Tibial artery (tissue), 4 donors: ENCODE results near the gene CPOX.

Experiments used
- DNase-seq, 2 donors: peaks; one replicate each; pipeline ENCODE4 v3.0.0-alpha.2; 2019
- H3K27ac ChIP-seq, 2 donors: fragments of 200-600 bp; sonication (generic) in 1 of 2; 1 replicate in 1 of 2; 2 replicates in 1 of 2; pipeline ENCODE4 v1.5.1; 2018 to 2019; ENCODE audit warnings: mild to moderate bottlenecking in 1 of 2
- H3K27me3 ChIP-seq, 2 donors: fragments of 200-600 bp; sonication (generic) in 1 of 2; one replicate each; pipeline versions ENCODE4 v1.5.1 to v1.6.0; 2016 to 2019
- H3K36me3 ChIP-seq, 3 donors: fragments of 200-600 bp; sonication (generic) in 2 of 3; one replicate each; pipeline ENCODE4 v1.5.1; 2016 to 2019; ENCODE audit warnings: mild to moderate bottlenecking in 2 of 3
- H3K4me1 ChIP-seq, 4 donors: fragments of 200-600 bp; sonication (generic) in 2 of 4; 1 replicate in 3 of 4; 2 replicates in 1 of 4; pipeline ENCODE4 v1.5.1; 2016 to 2019
- H3K4me3 ChIP-seq, 2 donors: fragments of 200-600 bp; sonication (generic) in 1 of 2; 1 replicate in 1 of 2; 2 replicates in 1 of 2; pipeline ENCODE4 v1.5.1; 2018 to 2019; ENCODE audit warnings: mild to moderate bottlenecking in 2 of 2
- H3K9me3 ChIP-seq, 3 donors: fragments of 200-600 bp; sonication (generic) in 1 of 3; one replicate each; pipeline ENCODE4 v1.5.1; 2016 to 2019
- intact Hi-C: fragments of 100-400 bp; cut with DNase I; formaldehyde crosslinking; loops from one replicate; pipeline ENCODE4 v1.15.0; 2023; ENCODE audit warnings: low total_unique reads
- TF ChIP-seq, protein P1 (sequence below), 2 experiments: fragments of 200-600 bp in 1 of 2; fragments of 450-650 bp in 1 of 2; IDR thresholded peaks; one replicate each; pipeline ENCODE4 v1.5.1; 2017 to 2019; ENCODE audit warnings: antibody characterized with exemption in 2 of 2, mild to moderate bottlenecking in 1 of 2, moderate library complexity in 1 of 2

CPOX gene

DNA sequence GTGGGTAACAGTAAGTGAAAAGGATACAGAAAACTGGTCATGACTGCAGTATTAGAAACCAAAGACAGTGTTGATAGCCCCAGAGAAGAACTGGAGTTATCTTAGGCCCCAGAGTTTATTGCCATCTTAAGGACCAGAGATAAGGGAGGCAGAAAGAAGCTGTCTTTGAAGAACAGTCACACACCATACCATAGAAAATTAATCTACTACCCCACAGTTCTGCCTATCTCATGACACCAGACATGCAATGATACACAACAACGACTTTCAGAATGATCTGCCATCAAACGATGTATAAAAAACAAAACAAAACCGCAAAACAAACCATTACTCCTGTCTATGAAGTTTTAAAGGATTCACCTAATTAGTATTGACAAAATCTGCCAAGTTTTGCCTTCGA lies 9.6 kb downstream of the CPOX start:
- H3K27ac ChIP-seq = no peak overlapping the region
- H3K36me3 ChIP-seq = peaks cover 15 to 42% (median 22%) of the 10 kb centered on the region in 3 donors
- intact Hi-C loops = no loop called here
- no peak overlapping the region for H3K4me3 ChIP-seq
- H3K27me3 ChIP-seq = no peaks in the 10 kb centered on the region
- no peaks in the 10 kb centered on the region for H3K9me3 ChIP-seq
- TF ChIP-seq, protein P1, sequence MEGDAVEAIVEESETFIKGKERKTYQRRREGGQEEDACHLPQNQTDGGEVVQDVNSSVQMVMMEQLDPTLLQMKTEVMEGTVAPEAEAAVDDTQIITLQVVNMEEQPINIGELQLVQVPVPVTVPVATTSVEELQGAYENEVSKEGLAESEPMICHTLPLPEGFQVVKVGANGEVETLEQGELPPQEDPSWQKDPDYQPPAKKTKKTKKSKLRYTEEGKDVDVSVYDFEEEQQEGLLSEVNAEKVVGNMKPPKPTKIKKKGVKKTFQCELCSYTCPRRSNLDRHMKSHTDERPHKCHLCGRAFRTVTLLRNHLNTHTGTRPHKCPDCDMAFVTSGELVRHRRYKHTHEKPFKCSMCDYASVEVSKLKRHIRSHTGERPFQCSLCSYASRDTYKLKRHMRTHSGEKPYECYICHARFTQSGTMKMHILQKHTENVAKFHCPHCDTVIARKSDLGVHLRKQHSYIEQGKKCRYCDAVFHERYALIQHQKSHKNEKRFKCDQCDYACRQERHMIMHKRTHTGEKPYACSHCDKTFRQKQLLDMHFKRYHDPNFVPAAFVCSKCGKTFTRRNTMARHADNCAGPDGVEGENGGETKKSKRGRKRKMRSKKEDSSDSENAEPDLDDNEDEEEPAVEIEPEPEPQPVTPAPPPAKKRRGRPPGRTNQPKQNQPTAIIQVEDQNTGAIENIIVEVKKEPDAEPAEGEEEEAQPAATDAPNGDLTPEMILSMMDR (IDR thresholded peaks at IDR 0.05) = no peak
- no peak for DNase-seq
- no peaks in the 10 kb centered on the region for H3K4me1 ChIP-seq

- intact Hi-C loops = no loop called here
- H3K36me3 ChIP-seq = peaks cover 24 to 60% (median 34%) of the 10 kb centered on the region in 3 donors
- no peak for DNase-seq
- TF ChIP-seq, protein P1 (IDR thresholded peaks at IDR 0.05) = no peak
- no peak overlapping the region for H3K4me3 ChIP-seq
- no peaks in the 10 kb centered on the region for H3K27me3 ChIP-seq
- no peaks in the 10 kb centered on the region for H3K4me1 ChIP-seq
- no peaks in the 10 kb centered on the region for H3K9me3 ChIP-seq
- no peak overlapping the region for H3K27ac ChIP-seq
These were observed 11.4 kb downstream of the CPOX start for GRCh38 chr3:98582042-98582441.

- Histone ChIP-seq H3K27ac (no peak overlapping the region), H3K9me3 (no peaks in the 10 kb centered on the region), H3K36me3 (peaks cover 24 to 65% (median 34%) of the 10 kb centered on the region in 3 donors), H3K4me1 (no peaks in the 10 kb centered on the region), H3K4me3 (no peak overlapping the region), H3K27me3 (no peaks in the 10 kb centered on the region)
- intact Hi-C loops = no loop called here
- DNase-seq = no peak
- TF ChIP-seq, protein P1 (IDR thresholded peaks at IDR 0.05) = no peak
These were observed 11.9 kb downstream of the CPOX start for GRCh38 chr3:98581474-98581873.

DNA sequence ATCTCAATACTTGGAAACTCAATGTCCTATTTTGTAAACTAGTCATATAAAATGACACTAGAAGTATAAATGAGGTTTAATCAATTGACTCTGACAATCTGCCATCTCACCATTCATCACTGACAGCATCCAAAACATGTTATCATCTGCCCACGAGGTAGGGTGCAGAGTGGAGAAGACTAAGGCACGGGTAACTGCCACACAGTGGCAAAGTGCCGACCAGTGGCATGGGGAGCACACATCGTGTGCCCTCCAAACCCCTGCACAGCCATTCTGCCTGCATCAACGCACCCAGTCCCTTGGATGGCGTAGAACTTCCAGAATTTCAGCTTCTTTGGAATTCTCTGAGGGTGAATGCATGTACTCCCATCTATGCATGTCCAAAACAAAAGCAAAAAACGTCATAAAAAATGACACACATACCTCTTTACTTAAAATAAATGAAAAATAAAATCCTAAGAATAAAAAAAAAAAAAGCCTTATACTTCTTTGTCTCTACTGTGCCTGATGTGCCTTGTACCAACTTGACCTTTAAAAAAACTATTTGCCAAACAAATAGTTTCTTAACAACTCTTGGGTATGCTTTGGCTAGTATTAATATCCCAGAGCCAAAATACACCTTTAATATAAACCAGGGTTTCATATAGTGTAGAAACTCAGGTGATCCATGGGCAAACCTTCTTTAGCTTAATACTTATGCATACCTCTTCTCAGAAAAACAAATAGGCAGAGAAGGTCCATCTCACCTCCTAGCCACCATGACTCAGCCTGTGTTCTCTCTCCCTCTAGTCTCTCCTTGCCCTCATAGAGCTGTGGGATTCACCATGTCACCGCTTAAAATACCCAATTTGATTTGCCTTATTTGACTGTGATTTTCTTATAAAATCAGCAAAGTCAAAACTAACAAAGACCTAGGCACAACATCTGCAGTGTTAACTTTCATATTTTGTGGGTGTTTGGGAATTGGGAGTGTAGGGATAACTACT lies 12.7 kb downstream of the CPOX start:
- no peak for DNase-seq
- Histone ChIP-seq H3K4me3 (no peak overlapping the region), H3K9me3 (no peaks in the 10 kb centered on the region), H3K36me3 (peaks cover 20 to 57% (median 34%) of the 10 kb centered on the region in 3 donors), H3K27ac (no peak overlapping the region), H3K4me1 (no peaks in the 10 kb centered on the region), H3K27me3 (no peaks in the 10 kb centered on the region)
- TF ChIP-seq, protein P1 (IDR thresholded peaks at IDR 0.05) = no peak
- intact Hi-C loops = no loop called here

- TF ChIP-seq, protein P1 (IDR thresholded peaks at IDR 0.05) = no peak
- intact Hi-C loops = no loop called here
- Histone ChIP-seq H3K9me3 (no peaks in the 10 kb centered on the region), H3K27ac (no peak overlapping the region), H3K27me3 (no peaks in the 10 kb centered on the region), H3K4me3 (no peak overlapping the region), H3K4me1 (no peaks in the 10 kb centered on the region), H3K36me3 (peaks cover 17 to 49% (median 34%) of the 10 kb centered on the region in 3 donors)
- DNase-seq = no peak
These were observed 16.1 kb downstream of the CPOX start for GRCh38 chr3:98577178-98577895.
